Pancreas (tissue), 10 donors: Measurements from ENCODE around the gene RNF114. TPM values are rescaled to one million over a fixed set of nuclear protein-coding genes. Genes with fewer than 3 reads are reported as not detected.
A peak's percentile ranks its signal among the peaks of the same experiment; 100 is the strongest.

Experiments
- ATAC-seq, 4 donors: fragments of 200-7000 bp; cut with Tn5 transposase; one replicate each; pipeline versions ENCODE4 v1.8.0 to v1.9.1; 2020; ENCODE audit warnings: mild to moderate bottlenecking in 4 of 4, moderate library complexity in 4 of 4
- DNase-seq, 6 donors: peaks; one replicate each; pipeline ENCODE4 v3.0.0-alpha.2; 2020
- FAIRE-seq: peaks from 2 replicates; lab custom pipeline; 2012; peaks lifted over from hg19 to GRCh38; lab: Jason Lieb, UNC
- H3K27ac ChIP-seq, 4 donors: fragments of 200-600 bp; sonication (generic); 1 replicate in 3 of 4; 2 replicates in 1 of 4; pipeline versions ENCODE4 v1.5.0 to v1.8.0; 2020
- H3K27me3 ChIP-seq, 4 donors: fragments of 200-600 bp; one replicate each; pipeline ENCODE4 v1.8.0; 2021
- H3K36me3 ChIP-seq, 3 donors: fragments of 200-600 bp; sonication (generic) in 1 of 3; one replicate each; pipeline versions ENCODE4 v1.5.0 to v1.8.0; 2020 to 2021
- H3K4me1 ChIP-seq, 3 donors: fragments of 200-600 bp; one replicate each; pipeline ENCODE4 v1.8.0; 2021
- H3K4me3 ChIP-seq, 4 donors: fragments of 200-600 bp; sonication (generic) in 2 of 4; one replicate each; pipeline versions ENCODE4 v1.5.0 to v1.8.0; 2020 to 2021
- H3K9me3 ChIP-seq, 4 donors: fragments of 200-600 bp; one replicate each; pipeline ENCODE4 v1.8.0; 2021
- WGBS, 2 donors: extraction: QIAGEN DNeasy Blood & Tissue Kit; methylation state at CpG; one replicate each; pipeline ENCODE4 v1.1.7; 2013; 5-methylcytosine and 5-hydroxymethylcytosine counted together
- intact Hi-C, 3 donors: fragments of 100-400 bp; cut with DNase I; formaldehyde crosslinking; loops; one replicate each; pipeline versions ENCODE4 v1.11.1 to v1.14.2; 2022
- polyA plus RNA-seq, 2 donors: library from polyadenylated mRNA; stranded (reverse); fragments of 200-250 nt; gene quantifications; one replicate each; pipeline ENCODE4 v1.2.3, GENCODE V29; 2013
- total RNA-seq, 6 donors: library from RNA; stranded (reverse); fragmentation: NEBNext Ultra II Directional in 4 of 6; extraction: Animal tissue kit (Norgen Biotek cat#: 25700) in 4 of 6; gene quantifications; one replicate each; pipeline versions ENCODE4 v1.2.1 to v1.2.4, GENCODE V29; 2021 to 2023
- TF ChIP-seq, protein P1 (sequence below), 4 donors: fragments of 200-600 bp; sonication (generic) in 3 of 4; IDR thresholded peaks; one replicate each; pipeline versions ENCODE4 v1.5.0 to v1.8.0; 2021; ENCODE audit warnings: antibody characterized with exemption in 4 of 4
- donor health status: healthy with polysubstance abuse.
- donor health status: DM: no; HTN: no; CAD: no; lungs with moderate emphysema.
- donor health status: DM: no; HTN: no; CAD: no.
- donor health status: control.
- donor health status: control.
- donor health status: Bipolar disorder and iron deficiency.
- donor health status: DM: yes; HTN: yes; CAD: no.
- donor health status: DM: no; HTN: no; CAD: no.
- donor health status: DM: no; HTN: no; CAD: no.
- donor health status: DM: yes; HTN: yes; CAD: no.

RNF114 gene
- total and polyA plus RNA-seq, 8 donors: 33.3 to 61.9 (median 44.0) TPM

GRCh38 chr20:49982072-49982345 lies 45.8 kb downstream of the RNF114 start:
- no peaks in the 10 kb centered on the region for H3K27me3 ChIP-seq
- TF ChIP-seq, protein P1, sequence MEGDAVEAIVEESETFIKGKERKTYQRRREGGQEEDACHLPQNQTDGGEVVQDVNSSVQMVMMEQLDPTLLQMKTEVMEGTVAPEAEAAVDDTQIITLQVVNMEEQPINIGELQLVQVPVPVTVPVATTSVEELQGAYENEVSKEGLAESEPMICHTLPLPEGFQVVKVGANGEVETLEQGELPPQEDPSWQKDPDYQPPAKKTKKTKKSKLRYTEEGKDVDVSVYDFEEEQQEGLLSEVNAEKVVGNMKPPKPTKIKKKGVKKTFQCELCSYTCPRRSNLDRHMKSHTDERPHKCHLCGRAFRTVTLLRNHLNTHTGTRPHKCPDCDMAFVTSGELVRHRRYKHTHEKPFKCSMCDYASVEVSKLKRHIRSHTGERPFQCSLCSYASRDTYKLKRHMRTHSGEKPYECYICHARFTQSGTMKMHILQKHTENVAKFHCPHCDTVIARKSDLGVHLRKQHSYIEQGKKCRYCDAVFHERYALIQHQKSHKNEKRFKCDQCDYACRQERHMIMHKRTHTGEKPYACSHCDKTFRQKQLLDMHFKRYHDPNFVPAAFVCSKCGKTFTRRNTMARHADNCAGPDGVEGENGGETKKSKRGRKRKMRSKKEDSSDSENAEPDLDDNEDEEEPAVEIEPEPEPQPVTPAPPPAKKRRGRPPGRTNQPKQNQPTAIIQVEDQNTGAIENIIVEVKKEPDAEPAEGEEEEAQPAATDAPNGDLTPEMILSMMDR (IDR thresholded peaks at IDR 0.05): no peak
- H3K4me1 ChIP-seq: peaks cover 0 to 7% (median 4%) of the 10 kb centered on the region in 3 donors
- DNase-seq: no peak
- no peaks in the 10 kb centered on the region for H3K36me3 ChIP-seq
- H3K27ac ChIP-seq: no peak overlapping the region
- no peak for FAIRE-seq
- 27 to 32% methylated on average over 12 of the region's 12 CpGs for WGBS, 2 donors
- peak overlapping the region in 2 of 4 donors; percentile 33 to 48 for H3K4me3 ChIP-seq
- intact Hi-C loops: loop anchor here in 2 of 3 donors (5.0 to 10.0 kb wide), 3 partner anchors 85 to 193 kb away; partner anchors contain the start of gene PEDS1 (in 1 of the 2)
- H3K9me3 ChIP-seq: no peaks in the 10 kb centered on the region
- ATAC-seq: no peak

DNA sequence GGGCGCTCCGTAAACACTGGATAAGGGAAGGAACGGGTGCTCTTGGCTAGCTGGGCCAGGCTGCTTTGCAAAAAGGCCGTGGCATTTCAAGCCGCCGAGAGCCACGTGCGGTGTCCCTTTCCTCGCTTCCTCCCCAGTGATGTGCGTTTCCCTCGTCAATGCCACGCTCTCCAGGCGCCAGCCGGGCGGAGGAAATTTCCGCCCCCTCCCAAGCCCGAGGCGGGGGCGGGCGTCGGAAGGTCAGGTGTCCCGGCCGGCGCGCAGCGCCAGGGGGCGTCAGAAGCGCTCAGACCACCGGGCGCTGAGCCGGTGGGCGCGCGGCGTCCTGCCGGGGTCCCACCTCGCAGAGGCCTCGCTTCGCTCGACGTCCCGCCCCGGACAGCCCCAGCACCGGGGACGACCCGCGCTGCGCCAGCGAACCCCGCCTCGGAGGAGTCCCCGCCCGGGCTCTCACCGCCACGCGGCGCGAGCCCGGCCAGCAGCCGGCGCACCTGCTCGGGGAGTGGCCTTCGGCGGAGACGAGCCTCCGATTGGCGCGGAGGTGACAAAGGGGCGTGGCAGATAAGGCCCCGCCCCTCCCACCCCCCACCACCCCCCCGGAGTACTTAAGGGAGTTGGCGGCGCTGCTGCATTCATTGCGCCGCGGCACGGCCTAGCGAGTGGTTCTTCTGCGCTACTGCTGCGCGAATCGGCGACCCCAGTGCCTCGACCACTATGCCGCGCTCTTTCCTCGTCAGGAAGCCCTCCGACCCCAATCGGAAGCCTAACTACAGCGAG lies 46.3 kb downstream of the RNF114 start, which contains the start of gene SNAI1:
Gene SNAI1, plus strand, starts transcription at position 635 of the 777 bp plus-strand sequence. Its CDS starts 80 bp downstream, at position 715.
- intact Hi-C loops: loop anchor here in 2 of 3 donors (5.0 to 10.0 kb wide), 3 partner anchors 85 to 192 kb away; partner anchors contain the start of gene PEDS1 (in 1 of the 2)
- Histone ChIP-seq H3K36me3 (no peaks in the 10 kb centered on the region), H3K9me3 (no peaks in the 10 kb centered on the region), H3K27me3 (no peaks in the 10 kb centered on the region), H3K27ac (no peak within 1 kb of the TSS), H3K4me1 (peaks cover 0 to 7% (median 4%) of the 10 kb centered on the region in 3 donors), H3K4me3 (peak within 1 kb of the TSS in 3 of 4 donors; percentile 12 to 48 (median 33))
- peak; percentile 78 to 93 (median 86) for DNase-seq
- TF ChIP-seq, protein P1 (IDR thresholded peaks at IDR 0.05): peak in 2 of 4 donors; percentile 25 to 26
- no peak for FAIRE-seq
- peak; percentile 95 to 96 (median 96) for ATAC-seq
- 1 to 2% methylated on average over 63 to 90 of the region's 90 CpGs for WGBS, 2 donors

GRCh38 chr20:49983123-49983847 lies 47.1 kb downstream of the RNF114 start:
- no peak for ATAC-seq
- Histone ChIP-seq H3K4me3 (peak overlapping the region in 3 of 4 donors; percentile 12 to 48 (median 33)), H3K4me1 (peaks cover 0 to 7% (median 4%) of the 10 kb centered on the region in 3 donors), H3K9me3 (no peaks in the 10 kb centered on the region), H3K36me3 (no peaks in the 10 kb centered on the region), H3K27me3 (no peaks in the 10 kb centered on the region), H3K27ac (no peak overlapping the region)
- FAIRE-seq: no peak
- WGBS, 2 donors: 31 to 46% methylated on average over 24 of the region's 24 CpGs
- no peak for DNase-seq
- TF ChIP-seq, protein P1 (IDR thresholded peaks at IDR 0.05): no peak
- intact Hi-C loops: loop anchor here in 2 of 3 donors (5.0 to 10.0 kb wide), 3 partner anchors 84 to 192 kb away; partner anchors contain the start of gene PEDS1 (in 1 of the 2)

DNA sequence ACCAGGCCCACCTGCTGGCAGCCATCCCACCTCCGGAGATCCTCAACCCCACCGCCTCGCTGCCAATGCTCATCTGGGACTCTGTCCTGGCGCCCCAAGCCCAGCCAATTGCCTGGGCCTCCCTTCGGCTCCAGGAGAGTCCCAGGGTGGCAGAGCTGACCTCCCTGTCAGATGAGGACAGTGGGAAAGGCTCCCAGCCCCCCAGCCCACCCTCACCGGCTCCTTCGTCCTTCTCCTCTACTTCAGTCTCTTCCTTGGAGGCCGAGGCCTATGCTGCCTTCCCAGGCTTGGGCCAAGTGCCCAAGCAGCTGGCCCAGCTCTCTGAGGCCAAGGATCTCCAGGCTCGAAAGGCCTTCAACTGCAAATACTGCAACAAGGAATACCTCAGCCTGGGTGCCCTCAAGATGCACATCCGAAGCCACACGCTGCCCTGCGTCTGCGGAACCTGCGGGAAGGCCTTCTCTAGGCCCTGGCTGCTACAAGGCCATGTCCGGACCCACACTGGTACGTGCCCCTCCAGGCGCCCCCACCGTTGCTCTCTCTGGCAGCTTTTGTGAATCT lies 47.7 kb downstream of the RNF114 start:
- TF ChIP-seq, protein P1 (IDR thresholded peaks at IDR 0.05): no peak
- H3K4me1 ChIP-seq: peaks cover 0 to 7% (median 4%) of the 10 kb centered on the region in 3 donors
- no peaks in the 10 kb centered on the region for H3K36me3 ChIP-seq
- no peak overlapping the region for H3K27ac ChIP-seq
- no peak for FAIRE-seq
- no peaks in the 10 kb centered on the region for H3K27me3 ChIP-seq
- ATAC-seq: no peak
- 84 to 86% methylated on average over 18 of the region's 18 CpGs for WGBS, 2 donors
- H3K9me3 ChIP-seq: no peaks in the 10 kb centered on the region
- no peak for DNase-seq
- intact Hi-C loops: loop anchor here in 2 of 3 donors (5.0 to 10.0 kb wide), 3 partner anchors 83 to 191 kb away; partner anchors contain the start of gene PEDS1 (in 1 of the 2)
- H3K4me3 ChIP-seq: peak overlapping the region in 1 of 4 donors; percentile 48
